Mucosa of descending colon (tissue), 3 donors: ENCODE data around the gene SOX5. TPM values are rescaled to one million over a fixed set of nuclear protein-coding genes. Genes with fewer than 3 reads are reported as not detected.
A peak's percentile ranks its signal among the peaks of the same experiment; 100 is the strongest.

ENCODE experiments used
- ATAC-seq: fragments of 200-7000 bp; cut with Tn5 transposase; one replicate; pipeline ENCODE4 v1.9.1; 2020; ENCODE audit warnings: mild to moderate bottlenecking, moderate library complexity
- DNase-seq, 3 donors: peaks; one replicate each; pipeline ENCODE4 v3.0.0-alpha.2; 2020
- H3K36me3 ChIP-seq: fragments of 200-600 bp; one replicate; pipeline ENCODE4 v1.8.0; 2021; ENCODE audit warnings: low read depth, mild to moderate bottlenecking
- H3K4me1 ChIP-seq: fragments of 200-600 bp; one replicate; pipeline ENCODE4 v1.8.0; 2021; ENCODE audit warnings: low read depth, mild to moderate bottlenecking
- H3K4me3 ChIP-seq: fragments of 200-600 bp; one replicate; pipeline ENCODE4 v1.8.0; 2021; ENCODE audit warnings: mild to moderate bottlenecking
- H3K9me3 ChIP-seq: fragments of 200-600 bp; one replicate; pipeline ENCODE4 v1.8.0; 2021; ENCODE audit warnings: mild to moderate bottlenecking
- CTCF ChIP-seq: fragments of 200-600 bp; IDR thresholded peaks from one replicate; pipeline ENCODE4 v1.8.0; 2022; ENCODE audit warnings: antibody characterized with exemption, mild to moderate bottlenecking
- intact Hi-C, 2 donors: fragments of 100-400 bp; cut with DNase I in 1 of 2; cut with micrococcal nuclease in 1 of 2; formaldehyde crosslinking; loops; one replicate each; pipeline versions ENCODE4 v1.11.0 to v1.11.1; 2022; cut with DNase I, micrococcal nuclease
- total RNA-seq, 3 donors: library from RNA; stranded (reverse); fragmentation: NEBNext Ultra II Directional in 2 of 3; extraction: Animal tissue kit (Norgen Biotek cat#: 25700) in 2 of 3; gene quantifications; one replicate each; pipeline versions ENCODE4 v1.2.1 to v1.2.4, GENCODE V29; 2021 to 2023
- donor health status: DM: no; HTN: no; CAD: no; lungs with moderate emphysema.
- donor health status: DM: no; HTN: no; CAD: no.
- donor health status: DM: no; HTN: yes; CAD: no.

Gene SOX5
- total RNA-seq, 3 donors from 2014 or later, result 2.8 to 13.0 (median 3.3) TPM

- Histone ChIP-seq H3K4me1 (no peaks in the 10 kb centered on the region), H3K4me3 (no peak overlapping the region), H3K9me3 (no peaks in the 10 kb centered on the region), H3K36me3 (no peaks in the 10 kb centered on the region)
- no peak for TF ChIP-seq CTCF
- DNase-seq, result no peak
- intact Hi-C loops, result no loop called here
- no peak for ATAC-seq
These were observed 408.9 kb downstream of the SOX5 start for GRCh38 chr12:23540572-23540971.

- H3K4me3 ChIP-seq, result no peak overlapping the region
- no peaks in the 10 kb centered on the region for H3K4me1 ChIP-seq
- ATAC-seq (peak; percentile 31), DNase-seq (peak in 1 of 3 donors; percentile 44)
- intact Hi-C loops, result no loop called here
- H3K36me3 ChIP-seq, result no peaks in the 10 kb centered on the region
- H3K9me3 ChIP-seq, result no peaks in the 10 kb centered on the region
- no peak for TF ChIP-seq CTCF
These were observed 413.2 kb downstream of the SOX5 start for GRCh38 chr12:23536293-23536692.

- intact Hi-C loops, result no loop called here
- DNase-seq (no peak), ATAC-seq (no peak)
- TF ChIP-seq CTCF, result no peak
- Histone ChIP-seq H3K36me3 (no peaks in the 10 kb centered on the region), H3K9me3 (no peaks in the 10 kb centered on the region), H3K4me3 (no peak overlapping the region), H3K4me1 (no peaks in the 10 kb centered on the region)
These were observed 414.0 kb downstream of the SOX5 start for GRCh38 chr12:23535441-23535840.

GRCh38 chr12:23534196-23534595 is 415.3 kb downstream of the SOX5 start:
- Histone ChIP-seq H3K4me1 (no peaks in the 10 kb centered on the region), H3K9me3 (no peaks in the 10 kb centered on the region), H3K36me3 (no peaks in the 10 kb centered on the region), H3K4me3 (no peak overlapping the region)
- intact Hi-C loops, result no loop called here
- no peak for TF ChIP-seq CTCF
- DNase-seq, result no peak
- no peak for ATAC-seq

- no peaks in the 10 kb centered on the region for H3K36me3 ChIP-seq
- no peak for TF ChIP-seq CTCF
- DNase-seq, result no peak
- intact Hi-C loops, result no loop called here
- ATAC-seq, result no peak
- H3K4me3 ChIP-seq, result no peak overlapping the region
- no peaks in the 10 kb centered on the region for H3K9me3 ChIP-seq
- no peaks in the 10 kb centered on the region for H3K4me1 ChIP-seq
These were observed 415.8 kb downstream of the SOX5 start for GRCh38 chr12:23533699-23534098.

- no peak for DNase-seq
- no peak for TF ChIP-seq CTCF
- Histone ChIP-seq H3K4me3 (no peak overlapping the region), H3K9me3 (no peaks in the 10 kb centered on the region), H3K4me1 (no peaks in the 10 kb centered on the region), H3K36me3 (no peaks in the 10 kb centered on the region)
- no peak for ATAC-seq
- intact Hi-C loops, result no loop called here
These were observed 416.2 kb downstream of the SOX5 start for GRCh38 chr12:23533265-23533664.
